NCI-H2107 treated with DMSO at 0.1 percent for 48 hours (cell line): ENCODE measurements around the gene MAPKAPK5.
"Not testable (repeated sequence)": the region's sequence is repeated elsewhere in the genome, so short reads cannot be mapped to it uniquely, and the experiment has no call there.

Experiments
- DNase-seq: peaks from one replicate; lab custom pipeline; 2025; ENCODE audit not compliant: unreplicated experiment; lab: John Stamatoyannopoulos, UW

MAPKAPK5 gene

DNA sequence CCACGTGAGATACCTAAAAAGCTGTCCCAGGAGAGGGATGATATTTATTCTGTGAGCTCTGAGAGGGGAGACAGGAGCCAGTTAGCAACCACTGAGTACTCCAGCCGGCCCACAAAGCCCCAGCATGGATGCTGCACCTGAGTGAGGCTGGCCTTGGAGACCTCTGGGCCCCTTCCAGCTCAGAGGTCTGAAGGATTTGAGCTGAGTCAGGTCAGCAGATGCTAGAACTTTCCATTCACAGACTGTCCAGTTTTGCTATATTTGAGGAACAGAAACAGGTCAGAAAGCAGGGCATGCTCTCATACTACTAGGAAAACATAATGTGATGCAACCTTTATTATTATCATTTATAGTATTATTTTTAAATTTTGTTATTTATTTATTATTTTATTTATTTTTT lies 15.0 kb upstream of the MAPKAPK5 start:
- DNase-seq = no peak

- DNase-seq = no peak
Measured at GRCh38 chr12:111827907-111828306, 14.1 kb upstream of the MAPKAPK5 start.

DNA sequence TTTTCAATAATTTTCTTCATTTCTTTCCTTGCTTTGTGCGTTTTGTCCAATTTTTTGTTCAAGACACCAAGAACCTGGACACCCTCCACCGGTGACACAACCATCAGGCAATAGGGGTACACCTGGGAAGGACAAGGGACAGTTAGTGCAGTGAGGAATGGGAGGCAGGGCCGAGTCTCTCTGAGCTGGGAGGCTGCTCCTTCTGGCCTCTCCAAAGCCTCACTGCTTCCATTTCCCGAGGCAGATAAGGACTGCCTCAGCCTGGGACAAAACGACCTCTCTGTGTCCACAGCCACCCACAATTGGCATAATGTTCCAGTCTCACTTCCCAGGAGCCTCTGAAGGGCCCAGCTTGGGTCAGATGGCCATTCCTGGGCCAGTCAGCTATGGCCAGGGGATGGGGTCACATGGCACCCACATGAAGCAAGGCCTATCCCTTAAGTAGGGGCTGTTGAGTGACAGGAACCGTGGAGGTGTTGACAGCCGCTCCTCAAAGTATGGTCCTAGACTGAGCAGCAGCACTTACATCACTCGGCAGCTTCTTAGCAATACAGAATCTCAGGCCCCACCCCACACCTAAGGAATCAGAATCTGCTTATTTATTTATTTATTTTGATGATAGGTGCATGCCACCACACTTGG lies 13.6 kb upstream of the MAPKAPK5 start:
- no peak for DNase-seq

- not testable (repeated sequence) for DNase-seq
Measured at GRCh38 chr12:111829635-111830034, 12.4 kb upstream of the MAPKAPK5 start.

- not testable (repeated sequence) for DNase-seq
Measured at GRCh38 chr12:111834740-111835386, 7.2 kb upstream of the MAPKAPK5 start.

DNA sequence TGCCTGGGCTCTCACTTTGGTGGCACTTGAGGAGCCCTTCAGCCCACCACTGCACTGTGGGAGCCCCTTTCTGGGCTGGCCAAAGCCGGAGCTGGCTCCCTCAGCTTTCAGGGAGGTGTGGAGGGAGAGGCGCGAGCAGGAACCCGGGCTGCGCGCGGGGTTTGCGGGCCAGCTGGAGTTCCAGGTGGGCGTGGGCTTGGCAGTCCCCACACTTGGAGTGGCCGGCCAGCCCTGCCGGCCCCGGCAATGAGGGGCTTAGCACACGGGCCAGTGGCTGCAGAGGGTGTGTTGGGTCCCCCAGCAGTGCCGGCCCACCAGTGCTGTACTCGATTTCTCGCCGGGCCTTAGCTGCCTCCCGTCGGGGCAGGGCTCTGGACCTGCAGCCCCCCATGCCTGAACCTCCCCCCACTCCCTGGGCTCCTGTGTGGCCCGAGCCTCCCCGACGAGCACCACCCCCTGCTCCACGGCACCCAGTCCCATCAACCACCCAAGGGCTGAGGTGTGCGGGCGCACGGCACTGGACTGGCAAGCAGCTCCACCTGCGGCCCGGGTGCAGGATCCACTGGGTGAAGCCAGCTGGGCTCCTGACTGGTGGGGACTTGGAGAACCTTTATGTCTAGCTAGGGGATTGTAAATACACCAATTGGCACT lies 6.4 kb upstream of the MAPKAPK5 start:
- DNase-seq = not testable (repeated sequence)

DNA sequence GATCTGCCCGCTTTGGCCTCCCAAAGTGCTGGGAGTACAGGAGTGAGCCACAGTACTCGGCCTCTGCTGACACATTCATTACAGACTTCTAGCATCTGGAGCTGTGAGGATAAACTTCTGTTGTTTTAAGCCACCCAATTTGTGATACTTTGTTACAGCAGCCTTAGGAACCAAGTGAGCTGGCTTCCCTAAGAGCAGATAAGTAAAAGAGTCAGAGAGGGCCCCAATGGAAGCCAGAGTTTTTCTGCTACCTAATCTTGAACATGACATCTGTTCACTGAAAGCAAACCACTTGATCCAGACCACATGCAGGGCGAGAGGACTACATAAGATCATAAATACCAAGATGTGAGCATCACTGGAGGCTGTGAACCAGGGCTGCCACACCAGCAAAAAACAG lies 3.7 kb upstream of the MAPKAPK5 start:
- no peak for DNase-seq

DNA sequence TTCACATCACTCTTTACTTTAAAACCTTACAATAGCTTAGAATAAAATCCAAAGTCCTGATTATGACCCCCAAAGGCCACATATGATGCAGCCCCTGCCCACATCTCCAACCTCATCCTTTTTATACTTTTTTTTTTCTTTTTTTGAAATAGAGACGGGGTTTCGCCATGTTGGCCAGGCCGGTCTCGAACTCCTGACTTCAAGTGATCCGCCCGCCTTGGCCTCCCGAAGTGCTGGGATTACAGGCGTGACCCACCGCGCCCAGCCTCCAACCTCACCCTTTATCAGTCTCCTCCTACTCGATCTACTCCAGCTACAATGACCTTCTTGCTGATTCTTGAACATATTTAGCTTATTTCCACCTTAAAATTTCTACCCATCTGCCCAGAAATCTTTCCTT lies 1.2 kb upstream of the MAPKAPK5 start:
- DNase-seq = no peak

DNA sequence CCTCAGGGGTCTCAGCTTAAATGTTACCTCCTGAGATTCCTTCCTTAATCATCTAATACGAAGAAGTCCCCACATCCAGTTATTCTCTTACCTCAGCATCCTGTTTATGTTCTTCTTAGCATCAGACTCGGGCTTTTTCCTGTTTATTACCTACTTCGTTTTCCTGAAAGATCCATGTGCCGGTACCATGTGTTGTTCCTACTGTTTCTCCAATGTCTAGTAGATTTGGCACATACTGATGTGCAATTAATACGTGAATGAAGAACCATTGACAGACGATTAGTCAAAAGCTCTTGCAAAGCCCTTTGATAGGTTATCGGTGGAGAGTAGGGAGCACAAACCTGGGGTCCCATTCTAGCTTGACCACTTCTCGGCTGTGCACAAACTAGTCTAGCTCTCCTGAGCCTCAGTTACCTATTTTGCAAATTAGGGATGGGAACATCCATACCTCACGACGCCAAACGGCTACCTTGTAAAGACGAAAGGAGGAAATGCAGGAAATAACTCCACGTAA lies 735 bp upstream of the MAPKAPK5 start:
- no peak for DNase-seq

DNA sequence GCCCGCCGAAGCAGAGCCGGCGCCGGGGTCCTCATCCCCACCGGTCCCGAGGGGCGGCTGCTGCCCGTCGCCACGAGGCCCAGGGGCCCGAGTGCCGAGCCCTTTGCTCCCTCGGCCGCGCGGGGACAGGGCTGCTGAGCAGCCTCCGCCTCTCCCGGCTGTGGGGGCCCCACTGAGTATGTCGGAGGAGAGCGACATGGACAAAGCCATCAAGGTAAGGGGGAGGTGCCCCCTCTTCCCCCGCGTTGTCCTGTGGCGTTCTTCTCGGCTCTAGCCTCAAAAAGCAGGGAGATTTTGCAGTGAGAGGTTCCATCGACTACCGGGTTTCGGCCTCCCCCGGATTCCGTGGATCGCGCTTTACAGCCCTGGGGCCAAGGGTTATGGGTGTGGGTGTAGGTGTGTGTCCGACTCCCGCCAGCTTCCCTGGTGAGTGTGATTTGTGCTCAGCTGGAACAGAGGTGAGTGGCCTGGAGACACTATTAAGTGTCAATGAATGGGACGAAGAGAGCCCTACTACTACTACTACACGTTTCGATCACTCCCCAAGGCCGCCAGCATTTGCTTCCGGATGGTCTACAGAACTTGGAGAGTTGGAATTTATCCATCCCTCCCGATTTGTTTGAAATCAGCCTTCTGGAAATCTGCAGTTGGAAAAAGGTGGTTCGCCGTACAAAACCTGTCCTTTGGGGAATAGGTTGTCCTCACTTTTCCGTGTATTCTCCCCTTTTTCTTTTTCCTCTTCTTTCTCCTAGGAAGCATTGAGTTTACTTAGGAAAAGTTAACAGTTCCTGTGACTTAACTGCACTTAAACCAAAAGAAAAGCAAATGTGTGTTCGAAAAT lies 748 bp downstream of the MAPKAPK5 start:
- DNase-seq = no peak

- no peak for DNase-seq
Measured at GRCh38 chr12:111846016-111846415, 4.0 kb downstream of the MAPKAPK5 start.

GRCh38 chr12:111850526-111850925 lies 8.5 kb downstream of the MAPKAPK5 start:
- no peak for DNase-seq

- no peak for DNase-seq
Measured at GRCh38 chr12:111858186-111858585, 16.2 kb downstream of the MAPKAPK5 start.

DNA sequence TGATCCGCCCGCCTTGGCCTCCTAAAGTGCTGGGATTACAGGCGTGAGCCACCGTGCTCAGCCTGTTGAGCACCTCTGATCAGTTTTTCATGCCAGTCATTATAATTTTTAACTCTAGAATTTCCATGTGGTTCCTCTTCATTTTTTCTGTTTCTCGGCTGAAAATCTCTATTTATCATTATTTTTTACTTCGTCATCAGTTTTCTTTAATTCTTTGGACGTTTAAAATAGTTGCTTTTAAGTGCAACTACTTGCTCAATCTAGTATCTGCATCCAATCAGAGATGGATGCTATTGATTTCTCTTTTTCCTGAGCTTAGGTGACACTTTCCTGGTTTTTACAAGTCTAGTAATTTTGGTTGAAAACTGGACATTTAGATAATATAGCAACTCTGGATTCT lies 16.8 kb downstream of the MAPKAPK5 start:
- no peak for DNase-seq

GRCh38 chr12:111864913-111865312 lies 22.9 kb downstream of the MAPKAPK5 start:
- no peak for DNase-seq

- no peak for DNase-seq
Measured at GRCh38 chr12:111867531-111867930, 25.5 kb downstream of the MAPKAPK5 start.

- no peak for DNase-seq
Measured at GRCh38 chr12:111868676-111869588, 26.9 kb downstream of the MAPKAPK5 start.

DNA sequence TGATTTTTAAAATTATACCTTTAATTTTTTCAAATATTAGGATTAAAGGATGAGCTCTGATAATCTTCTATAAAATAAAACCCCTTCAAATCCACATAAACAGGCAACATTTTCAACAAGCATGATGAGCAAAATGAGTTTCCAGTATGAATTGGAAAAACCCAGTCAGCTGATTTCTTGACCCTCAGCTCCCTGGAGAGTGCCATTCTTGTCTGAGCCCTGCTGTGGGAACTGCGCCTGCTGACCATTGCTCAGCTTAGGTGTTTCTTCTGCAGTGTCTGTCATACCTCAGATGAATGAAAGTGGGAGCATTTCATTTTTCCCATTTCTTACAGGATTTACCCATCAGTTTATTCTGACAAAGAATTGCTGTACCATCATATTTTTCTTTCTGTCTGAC lies 27.6 kb downstream of the MAPKAPK5 start:
- no peak for DNase-seq

- no peak for DNase-seq
Measured at GRCh38 chr12:111870216-111870615, 28.2 kb downstream of the MAPKAPK5 start.

DNA sequence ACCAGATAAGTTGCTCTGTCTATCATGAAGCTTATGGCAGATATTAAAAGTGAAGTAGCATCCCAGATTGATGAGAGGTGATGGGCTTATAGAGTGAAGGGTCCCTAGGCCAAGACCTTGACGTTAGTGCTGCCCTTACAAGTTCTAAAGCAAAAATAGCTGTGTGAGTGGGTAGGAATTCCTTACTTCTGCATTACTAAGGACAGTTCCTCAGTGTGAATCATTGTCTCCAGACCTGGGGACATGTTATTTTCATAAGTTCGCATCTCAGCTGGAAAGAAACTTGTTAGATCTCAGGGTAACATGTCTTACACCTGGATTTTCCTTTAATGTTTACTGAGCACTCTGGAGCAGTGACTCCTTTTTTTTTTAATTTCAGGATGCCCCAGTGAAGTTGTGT lies 28.7 kb downstream of the MAPKAPK5 start:
- DNase-seq = no peak
